Ovary (tissue), 3 donors: ENCODE measurements around the gene ASTL.
"Not testable (repeated sequence)": the region's sequence is repeated elsewhere in the genome, so short reads cannot be mapped to it uniquely, and the experiment has no call there.

Source experiments
- POLR2A ChIP-seq: fragments of 450-650 bp; IDR thresholded peaks from one replicate; pipeline ENCODE4 v1.6.1; 2017; ENCODE audit warnings: antibody characterized with exemption, mild to moderate bottlenecking, moderate library complexity
- TF ChIP-seq, protein P1 (sequence below), 3 donors: fragments of 450-650 bp in 2 of 3; fragments of 200-600 bp in 1 of 3; IDR thresholded peaks; one replicate each; pipeline versions ENCODE4 v1.5.1 to v1.8.0; 2016 to 2022; ENCODE audit warnings: antibody characterized with exemption in 3 of 3, mild to moderate bottlenecking in 1 of 3
- donor health status: DM: no; HTN: no; CAD: no.

DNA sequence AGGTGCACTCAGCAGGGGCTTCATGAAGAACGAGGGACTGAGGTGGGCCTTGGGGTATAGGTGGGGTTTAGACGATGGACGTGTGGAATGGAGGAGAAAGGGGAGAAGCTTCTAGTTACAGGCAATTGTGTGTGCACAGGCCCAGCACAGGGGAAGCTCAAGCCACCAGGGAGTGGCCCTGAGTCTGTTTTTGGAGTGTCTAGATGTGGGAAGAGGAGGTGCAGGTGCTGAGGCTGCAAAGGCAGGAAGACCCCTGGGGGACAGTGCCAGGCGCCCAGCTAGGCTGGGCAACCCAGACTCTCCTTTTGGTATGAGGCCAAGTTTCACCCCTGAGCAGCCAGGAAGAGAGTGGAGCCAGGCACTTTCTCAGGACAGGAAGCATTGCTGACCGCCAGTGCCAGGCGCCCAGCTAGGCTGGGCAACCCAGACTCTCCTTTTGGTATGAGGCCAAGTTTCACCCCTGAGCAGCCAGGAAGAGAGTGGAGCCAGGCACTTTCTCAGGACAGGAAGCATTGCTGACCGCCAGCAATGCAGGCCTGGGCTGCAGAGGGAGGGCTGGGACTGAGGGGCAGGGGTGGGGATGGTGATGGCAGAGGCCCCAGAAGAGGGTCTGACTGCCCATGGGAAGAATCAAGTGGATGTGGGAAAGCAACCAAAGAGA lies 53.3 kb downstream of the ASTL start:
- TF ChIP-seq, protein P1, sequence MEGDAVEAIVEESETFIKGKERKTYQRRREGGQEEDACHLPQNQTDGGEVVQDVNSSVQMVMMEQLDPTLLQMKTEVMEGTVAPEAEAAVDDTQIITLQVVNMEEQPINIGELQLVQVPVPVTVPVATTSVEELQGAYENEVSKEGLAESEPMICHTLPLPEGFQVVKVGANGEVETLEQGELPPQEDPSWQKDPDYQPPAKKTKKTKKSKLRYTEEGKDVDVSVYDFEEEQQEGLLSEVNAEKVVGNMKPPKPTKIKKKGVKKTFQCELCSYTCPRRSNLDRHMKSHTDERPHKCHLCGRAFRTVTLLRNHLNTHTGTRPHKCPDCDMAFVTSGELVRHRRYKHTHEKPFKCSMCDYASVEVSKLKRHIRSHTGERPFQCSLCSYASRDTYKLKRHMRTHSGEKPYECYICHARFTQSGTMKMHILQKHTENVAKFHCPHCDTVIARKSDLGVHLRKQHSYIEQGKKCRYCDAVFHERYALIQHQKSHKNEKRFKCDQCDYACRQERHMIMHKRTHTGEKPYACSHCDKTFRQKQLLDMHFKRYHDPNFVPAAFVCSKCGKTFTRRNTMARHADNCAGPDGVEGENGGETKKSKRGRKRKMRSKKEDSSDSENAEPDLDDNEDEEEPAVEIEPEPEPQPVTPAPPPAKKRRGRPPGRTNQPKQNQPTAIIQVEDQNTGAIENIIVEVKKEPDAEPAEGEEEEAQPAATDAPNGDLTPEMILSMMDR (IDR thresholded peaks at IDR 0.05), result not testable (repeated sequence)
- TF ChIP-seq POLR2A, result not testable (repeated sequence)
